Middle frontal gyrus (tissue), 1 donor: ENCODE measurements around the gene COMT.

Source experiments
- DNase-seq: peaks from one replicate; pipeline ENCODE4 v3.0.0-alpha.2; 2015; ENCODE audit warnings: low spot score; ENCODE audit errors: extremely low spot score

Gene COMT

DNA sequence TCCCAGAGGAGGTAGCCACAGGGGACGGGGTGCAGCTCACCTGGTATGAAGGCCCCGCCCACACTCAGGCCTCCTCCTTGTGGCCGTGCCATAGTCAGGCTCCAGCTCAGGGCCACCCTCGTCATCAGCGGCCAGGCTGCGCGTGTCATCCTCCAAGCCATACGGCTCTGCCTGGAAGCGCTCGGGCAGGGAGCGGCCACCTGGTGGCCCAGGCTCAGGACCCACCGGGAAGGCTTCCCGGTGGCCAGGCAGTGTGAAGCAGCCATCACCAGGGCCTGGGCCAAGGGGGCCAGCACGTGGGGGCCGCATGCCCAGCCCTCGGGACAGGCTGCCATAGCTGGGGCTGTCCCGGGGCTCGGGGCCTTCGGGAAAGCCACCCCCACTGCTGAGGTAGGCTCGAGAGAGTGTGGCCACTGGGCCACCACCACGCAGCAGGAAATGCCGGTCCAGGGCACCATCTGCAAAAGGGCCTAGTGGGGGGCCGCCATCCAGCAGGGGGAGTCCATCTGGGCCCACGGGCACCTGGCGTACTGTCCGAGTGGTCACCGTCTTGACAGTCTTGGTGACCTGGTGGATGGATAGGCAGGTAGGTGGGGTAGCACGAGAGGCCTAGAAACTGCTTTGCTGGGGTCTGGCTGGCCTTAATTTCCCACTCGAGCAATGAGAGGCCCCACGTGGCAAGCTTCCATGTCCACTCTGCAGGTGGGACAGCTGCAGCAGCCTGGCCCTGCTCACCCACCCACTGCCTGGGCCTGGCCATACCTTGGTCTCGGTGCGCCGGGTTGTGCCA, 39.8 kb downstream of the COMT start:
- no peak for DNase-seq

DNA sequence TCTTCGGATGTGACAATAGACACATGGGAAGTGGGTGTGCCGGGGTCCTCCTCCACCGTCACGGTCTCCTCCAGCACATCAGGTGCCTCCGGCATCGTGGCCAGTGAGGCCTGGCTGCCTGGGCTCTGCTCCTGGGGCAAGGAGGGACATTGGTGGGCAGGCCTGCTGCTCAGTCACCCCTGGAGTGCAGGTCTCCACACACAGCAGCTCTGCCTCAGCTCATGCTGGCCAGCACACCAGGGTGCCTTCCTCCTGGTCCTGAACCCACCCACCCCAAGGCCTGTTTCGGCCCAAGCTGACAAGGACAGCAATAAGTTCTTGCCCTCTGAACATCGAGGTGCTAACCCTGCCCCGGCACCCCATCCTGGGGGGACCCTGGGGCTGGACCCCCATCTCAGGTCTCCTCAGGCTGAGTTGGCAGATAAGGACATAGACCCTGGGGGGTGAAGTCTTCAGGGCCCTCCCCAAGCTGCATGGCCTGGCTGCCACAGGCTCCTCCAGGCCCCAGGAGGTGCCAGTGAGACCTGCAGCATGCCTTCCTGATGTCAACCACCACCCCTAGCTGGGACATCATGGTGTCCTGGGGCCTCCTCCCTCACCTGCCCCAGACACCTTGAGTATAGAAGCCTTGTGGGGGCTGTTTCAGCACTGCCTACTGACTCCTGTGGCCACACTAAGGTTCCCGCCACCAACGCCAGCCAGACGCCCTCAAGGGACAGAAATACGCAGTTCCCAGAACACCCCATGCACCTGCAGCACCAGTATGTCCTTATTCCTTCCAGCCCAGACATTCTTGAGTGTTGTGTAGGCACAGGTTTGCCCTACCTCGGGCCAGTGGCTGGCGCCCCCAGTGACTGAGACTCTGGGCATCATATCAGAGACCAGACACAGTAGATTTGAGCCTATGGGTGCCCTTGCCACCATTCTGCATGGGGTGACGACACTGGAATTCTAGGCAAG, 40.7 kb downstream of the COMT start:
- DNase-seq: no peak

DNA sequence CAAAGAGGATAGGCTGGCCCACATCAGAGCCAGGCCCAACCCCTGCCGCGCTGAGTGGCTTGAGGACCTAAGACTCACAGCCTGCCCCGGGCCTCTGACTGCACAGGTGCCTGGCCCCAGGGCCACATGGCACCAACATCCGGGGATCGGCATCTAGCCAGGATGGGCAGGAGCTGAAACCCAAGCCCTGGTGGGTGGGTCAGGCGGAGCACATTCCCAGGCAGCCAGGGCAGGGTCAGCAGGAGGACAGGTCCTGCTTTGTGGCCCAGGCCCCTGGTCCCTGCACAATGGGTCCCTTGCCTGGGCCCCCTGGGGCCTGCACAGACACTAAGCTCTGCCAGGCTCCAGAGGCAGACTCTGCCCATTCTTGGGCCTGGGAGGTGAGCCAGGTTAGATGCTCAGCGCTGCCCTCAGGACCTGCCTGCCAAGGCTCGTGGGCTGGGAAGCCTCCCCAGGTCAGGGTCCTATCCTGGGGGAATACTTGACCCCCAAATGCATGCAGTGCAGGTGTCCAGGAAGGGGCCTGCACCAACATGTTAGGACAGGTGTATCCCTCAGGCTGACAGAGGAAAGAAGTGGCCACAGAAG, 41.5 kb downstream of the COMT start:
- DNase-seq: no peak

DNA sequence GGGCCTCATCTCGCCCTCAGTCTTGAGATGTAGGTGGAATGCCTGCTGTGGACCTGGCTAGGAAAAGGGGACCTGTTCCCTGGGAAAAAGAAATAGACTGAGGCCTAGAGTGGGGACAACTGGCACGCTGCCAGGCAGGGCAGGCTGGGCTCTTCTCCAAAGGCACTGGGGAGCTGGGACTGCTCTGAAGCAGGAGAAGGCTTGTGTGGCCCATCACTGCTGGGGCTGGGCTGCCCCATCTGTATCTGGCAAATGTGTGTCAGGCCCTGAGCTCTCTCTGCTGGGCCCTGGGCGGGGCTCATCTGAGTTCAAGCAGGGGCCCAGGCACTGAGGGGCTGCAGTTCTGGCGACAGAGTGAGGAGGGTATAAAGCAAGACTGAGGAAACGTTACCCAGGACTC, 42.2 kb downstream of the COMT start:
- no peak for DNase-seq

DNA sequence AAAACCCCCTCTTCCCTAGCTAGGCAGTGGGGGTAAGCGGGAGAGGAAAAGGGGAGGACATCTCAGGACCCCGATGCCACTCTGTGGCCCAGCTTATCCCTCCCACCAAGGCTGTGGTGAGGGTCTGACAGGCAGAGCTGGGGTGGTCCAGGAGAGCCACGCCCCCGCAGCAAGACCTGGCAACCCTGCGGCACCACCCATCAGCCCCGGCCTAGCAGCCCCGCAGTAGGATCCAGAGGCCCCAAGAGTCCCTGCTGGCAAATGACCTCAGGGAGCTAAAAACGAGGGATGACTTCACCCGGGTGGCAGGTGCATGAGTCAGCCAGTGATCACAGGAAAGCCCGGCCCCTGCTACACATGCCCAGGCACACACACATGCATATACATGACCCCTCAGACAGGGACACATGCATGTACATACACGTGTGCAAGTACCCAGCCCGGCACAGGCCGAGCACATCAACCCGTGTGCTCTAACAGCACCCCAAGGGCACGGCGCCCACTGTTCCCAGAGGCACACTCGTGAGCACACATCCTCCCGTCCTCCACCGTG, 42.7 kb downstream of the COMT start:
- no peak for DNase-seq

DNA sequence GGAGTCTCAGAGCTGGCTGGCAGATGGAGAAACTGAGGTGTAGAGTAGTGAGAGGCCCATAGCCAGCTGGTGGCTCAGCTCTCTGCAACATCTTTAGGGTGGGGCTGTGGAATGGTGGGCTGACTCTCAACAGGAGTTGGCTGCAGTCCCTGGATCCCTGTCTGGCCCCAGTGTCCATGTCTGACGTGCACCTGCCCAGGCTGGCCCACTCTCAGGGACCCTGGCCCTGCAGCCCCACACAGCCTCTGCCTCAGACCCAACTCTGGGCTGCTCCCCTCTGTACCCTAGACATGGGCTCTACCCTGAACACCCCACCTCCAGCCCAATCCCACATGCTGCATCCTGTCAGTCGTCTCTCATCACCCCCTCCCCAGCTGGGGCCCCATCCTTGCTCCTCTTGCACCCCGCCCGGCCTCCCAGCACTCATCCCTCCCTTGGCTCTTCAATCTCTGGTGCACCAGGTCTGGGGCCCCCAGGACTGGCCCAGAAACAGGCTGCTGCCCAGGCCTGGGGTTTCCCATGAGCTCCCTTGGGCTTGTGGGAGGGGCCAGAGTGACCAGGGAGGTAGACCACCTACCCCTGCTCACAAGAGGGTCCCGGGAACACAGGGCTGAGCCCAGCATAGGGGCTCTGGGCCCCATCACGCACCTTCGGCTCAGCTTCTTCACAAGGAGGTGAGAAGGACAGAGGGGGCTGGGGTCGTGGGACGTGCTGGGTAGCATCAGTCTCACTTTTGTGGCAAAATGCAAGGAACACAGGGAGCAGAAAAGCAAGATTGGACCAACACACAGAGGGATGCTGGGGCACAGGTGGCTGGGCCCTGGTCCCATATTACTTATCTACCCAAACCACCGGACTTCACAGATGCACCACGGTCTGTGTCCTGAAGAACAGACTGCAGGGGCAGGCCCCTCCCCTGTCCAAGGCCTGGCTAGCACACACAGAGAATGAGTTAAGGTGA, 43.6 kb downstream of the COMT start:
- no peak for DNase-seq

DNA sequence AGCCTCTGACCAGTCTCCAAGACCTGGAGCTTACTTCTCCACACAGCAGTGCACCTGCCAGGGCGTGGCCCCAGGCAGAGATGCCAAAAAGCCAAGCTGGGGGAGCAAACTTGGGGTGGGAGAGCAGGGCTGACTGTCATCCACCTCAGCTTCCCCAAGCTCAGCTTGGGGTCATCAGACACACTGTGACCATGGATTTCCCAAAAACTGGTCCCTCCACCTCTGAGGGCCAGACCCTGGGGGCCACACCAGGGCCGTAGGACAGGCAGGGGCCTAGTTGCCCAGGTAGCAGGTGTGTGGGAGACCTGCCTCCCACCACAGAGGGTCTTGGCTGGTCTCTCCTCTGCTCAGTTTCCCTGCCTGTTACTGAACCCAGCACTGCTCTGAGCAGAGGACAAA, 44.4 kb downstream of the COMT start:
- no peak for DNase-seq

DNA sequence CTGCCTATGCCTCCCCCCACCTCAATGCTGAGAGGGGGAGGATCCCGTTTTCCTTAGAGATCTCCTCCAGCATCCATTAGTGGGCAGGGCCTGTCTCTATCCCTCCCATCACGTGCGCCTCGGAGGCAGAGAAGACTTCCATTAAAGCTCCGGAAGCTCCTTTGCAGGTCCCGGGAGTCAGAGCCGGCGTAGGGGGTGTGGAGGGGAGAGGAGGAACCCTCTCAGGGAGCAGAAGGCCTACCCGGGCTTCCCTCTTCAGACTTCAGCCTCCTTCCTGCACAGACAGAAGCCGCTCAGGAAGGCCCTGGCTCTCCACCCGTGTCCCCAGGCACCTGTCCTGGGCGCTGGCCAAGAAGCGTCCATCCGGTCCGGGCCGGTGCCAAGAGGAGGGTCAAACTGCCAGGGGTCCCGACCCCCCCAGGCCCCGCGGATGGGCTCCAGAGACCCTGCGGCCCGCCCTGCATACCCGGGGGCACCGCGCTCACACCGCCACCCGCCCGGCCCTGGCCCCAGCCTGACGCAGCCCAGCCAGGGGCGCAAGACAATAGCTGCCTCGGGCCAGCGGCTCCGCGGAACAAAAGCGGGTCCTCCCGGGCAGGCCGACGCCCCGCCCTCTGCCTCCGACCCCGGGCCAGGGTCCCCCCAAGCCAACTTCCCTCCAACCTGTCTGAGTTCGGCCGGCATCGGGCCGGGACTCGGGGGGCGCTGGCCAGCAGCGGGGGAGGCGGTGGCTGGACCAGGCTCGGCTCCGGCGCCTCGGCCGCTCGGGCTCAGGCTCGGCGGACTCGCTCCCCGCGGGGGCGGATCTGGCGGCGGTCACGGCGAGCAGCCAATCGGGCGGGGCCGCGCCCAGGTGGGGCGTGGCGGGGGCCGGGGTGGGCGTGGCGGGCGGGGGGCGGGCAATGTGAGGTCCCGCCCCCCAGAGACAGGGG, 45.1 kb downstream of the COMT start:
- no peak for DNase-seq

DNA sequence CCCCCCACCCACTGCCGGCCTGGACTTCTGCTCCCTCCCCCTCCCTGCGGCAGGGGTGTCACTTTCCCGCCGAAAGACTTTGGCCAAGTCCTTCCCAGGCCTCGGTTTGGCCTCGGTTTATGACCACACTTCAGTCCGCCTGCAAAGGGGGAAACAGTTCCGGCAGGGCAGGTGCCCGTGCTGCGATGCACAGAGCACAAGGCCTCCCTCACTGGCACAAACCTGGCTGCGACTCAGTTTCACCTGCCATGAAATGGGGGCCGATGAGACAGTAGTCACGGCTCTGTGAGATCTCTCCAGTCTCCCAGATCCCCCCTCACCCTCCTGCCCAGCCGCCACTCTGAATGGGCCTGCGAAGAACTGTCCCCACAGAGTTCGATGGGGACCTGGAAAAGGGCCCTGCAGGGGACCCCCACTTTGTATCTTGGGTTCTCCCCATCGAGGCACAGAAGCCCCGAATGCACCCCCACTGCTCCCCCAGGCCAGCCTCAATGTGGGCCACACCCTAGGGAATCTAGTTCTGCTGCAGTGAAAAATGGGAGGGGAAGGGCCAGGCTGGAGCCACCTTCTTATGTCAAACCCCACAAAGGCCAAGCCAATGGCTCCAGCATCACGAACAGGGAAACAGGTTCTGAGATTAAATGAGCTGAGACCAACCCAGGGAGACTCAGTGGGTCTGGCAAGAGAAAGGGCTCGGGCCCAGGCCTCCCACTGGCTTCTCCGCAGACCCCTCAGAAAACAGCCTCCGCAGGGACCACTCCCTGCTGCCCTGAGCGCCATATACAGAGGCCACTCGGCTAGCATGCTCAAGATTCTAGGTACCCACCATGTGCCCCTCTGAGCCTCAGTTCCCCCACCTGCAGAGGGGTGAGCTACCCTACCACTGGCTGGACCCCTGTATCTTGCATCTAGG, 46.1 kb downstream of the COMT start:
- DNase-seq: no peak

DNA sequence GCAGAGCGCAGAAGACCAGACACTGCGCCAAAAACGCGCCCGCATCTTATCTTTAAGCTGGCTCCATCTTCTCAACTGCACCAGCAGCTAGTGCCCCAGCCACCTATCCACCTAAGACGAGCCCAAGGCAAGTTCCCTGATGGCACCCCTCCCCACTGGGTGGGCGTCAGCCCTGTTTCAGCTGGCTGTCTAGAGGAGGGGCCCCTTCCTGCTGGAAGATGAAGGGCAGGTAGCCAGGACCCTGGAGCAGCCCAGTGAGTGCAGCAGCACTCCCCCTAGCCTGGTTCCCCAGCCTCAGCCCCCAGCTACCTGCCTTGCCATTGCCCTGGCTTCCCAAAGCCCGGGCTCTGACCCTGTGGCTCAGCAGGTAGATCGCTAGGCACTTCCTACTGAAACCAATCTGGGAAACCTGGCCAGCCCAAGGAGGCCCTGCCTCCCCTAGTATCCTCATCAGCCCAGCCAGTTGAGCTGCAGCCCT, 46.8 kb downstream of the COMT start:
- no peak for DNase-seq

DNA sequence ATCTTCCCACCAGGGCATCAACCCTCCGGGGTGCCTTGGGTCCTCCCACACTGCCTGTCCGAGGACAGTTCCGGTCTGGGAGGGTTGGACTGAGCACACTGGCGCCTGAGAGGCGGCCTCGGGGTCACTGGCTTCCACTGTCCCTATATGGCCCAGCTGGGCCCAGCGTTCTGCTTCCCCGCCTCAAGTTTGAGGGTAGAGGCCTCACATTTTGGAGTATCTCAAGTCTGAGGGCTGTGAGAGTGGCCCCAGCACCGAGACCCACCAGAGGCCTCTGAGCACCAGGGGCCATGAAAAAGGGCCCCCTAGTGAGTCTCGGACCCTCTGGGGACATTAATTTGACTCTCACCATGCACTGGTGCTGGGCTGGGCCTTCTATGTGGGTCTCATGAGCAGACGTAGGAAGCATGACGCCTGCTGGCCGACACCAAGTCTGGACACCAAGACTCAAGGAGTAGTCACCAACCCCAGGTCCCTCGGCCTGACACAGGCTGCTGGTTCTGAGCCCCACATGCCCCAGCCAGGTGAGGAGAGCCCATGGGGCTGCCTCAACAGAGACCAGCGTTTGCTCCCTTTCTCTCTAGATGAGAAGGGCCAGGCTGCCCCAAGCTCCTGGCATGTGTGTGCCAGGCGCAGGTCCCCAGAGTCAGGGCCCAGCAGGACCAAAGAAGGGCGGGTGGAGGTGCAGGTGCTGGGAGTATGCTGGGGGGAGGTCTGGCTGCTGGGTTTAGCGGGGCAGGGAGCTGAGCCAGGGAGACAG, 47.6 kb downstream of the COMT start:
- DNase-seq: no peak

DNA sequence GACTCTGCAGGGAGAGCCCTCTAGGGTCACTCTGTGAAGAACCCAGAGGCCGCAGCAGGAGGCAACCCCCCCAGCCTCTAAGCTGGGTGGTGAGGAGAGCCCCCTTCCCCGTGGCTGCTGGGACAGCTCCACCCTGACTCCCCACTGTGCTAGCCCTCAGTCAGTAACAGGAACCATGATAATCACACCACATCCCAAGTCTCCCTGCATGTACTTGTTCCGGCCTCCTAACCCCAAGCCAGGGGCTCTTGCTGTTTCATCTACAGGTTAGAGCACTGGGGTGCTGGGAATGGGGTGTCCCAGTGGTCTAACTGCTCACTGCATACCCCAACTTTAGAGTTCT, 48.1 kb downstream of the COMT start:
- no peak for DNase-seq

DNA sequence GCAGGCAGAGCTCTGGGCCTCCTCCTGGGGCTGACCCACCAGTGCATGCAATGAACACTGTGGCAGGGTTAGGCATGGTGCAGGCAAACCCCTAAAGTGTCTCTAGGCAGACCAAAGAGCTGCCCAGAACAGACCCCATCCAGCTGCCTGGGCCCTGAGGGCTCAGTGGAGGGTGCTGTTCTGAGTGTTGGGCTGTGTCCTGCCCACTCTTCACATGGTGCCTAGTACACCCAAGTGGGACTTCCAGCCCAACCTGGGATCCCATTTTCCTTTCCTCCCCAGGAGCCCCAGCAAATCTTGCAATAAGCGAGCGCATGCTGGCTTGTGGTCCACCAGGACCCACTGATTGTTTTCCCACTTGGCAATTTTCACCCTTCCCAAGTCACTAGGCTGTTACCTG, 48.6 kb downstream of the COMT start:
- no peak for DNase-seq

DNA sequence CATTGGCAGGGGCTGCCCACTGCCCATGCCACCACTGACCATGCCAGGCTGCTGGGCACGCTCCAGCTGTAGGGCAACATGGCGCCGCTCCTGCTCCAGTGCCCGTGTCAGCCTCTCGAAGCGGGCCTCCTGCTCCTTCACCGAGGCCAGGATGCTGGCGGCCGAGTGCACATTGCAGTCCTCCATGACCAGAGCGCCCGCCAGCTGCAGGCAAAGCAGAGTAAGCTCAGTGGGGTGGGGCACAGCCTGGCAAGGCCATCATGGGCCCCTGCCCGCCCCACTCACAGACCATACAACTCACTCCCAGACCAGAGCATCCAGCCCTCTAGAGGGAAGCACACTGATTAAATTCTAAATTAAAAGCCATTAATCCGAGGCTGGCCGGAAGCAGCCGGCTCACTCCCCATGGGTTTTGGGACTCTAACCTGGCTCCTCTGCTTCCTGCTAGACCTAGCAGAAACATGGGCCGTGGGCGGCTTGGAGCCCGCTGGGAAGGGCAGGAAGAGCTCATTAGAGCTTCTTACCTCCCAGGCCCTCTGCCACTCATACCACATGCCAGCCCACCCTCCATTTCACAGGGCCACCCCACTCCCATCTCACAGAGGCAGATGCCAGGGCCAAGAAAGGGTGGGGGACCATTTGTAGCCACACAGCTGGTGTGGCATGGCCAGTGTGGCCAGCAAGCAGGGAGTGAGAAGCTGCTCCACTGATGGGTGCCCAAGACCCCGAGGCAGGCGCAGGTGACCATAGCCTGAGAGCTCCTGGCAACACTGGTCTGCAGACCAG, 49.2 kb downstream of the COMT start:
- DNase-seq: no peak

DNA sequence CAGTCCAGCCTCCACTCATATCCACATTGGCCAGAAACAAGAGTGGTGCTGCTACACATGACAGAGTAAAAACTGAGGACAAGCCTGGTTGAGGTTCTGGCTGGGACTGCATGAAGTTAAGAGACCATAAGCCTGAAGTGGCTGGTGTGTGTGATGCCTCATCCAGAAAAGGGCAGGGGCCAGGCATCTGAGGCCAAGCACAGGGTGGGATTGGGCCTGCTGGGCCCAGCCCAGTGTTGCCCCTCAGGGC, 49.7 kb downstream of the COMT start:
- no peak for DNase-seq

DNA sequence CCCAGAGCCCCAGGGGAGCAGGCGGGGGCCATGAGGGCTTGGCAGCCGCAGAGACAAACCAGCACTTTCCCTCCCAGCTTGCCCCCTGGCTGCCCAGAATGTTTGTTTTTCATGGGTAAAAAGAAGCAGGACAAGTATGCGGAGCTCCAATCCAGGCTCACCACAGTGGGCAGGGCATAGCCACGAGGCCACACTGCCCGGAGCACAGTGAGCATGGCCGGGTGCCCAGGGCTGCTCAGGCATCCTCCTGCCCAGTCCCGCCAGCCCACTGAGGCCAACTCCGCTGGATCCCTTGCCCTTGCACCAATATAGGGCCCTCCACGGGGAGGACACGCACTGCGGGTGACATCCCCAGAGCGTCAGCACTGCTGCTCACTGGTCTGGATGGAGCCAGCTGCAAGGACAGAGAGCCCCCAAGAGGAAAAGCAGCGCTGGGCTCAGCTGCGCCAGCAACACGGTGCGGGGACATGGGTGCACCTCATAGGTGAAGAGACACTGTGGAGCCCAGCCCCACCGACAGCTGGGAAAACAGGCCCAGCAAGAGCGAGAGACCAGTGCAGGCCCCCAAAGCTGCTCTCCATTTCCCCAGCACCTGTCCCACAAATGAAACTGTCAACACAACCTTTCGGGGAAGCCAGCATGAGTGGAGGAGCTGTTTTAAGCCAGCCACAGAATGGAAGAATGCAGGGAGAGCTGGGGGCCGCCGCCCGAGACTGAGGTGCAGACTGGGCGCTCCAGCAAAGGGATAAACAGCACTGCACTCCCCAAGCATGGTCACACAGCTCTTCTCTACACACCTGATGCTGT, 50.3 kb downstream of the COMT start:
- DNase-seq: no peak
